Cardiac fibroblast (primary cell): ENCODE data around the gene TTYH3.
A peak's percentile ranks its signal among the peaks of the same experiment; 100 is the strongest.

Experiments
- DNase-seq, 2 donors: peaks; one replicate each; pipeline versions ENCODE4 v3.0.0 to v3.0.0-alpha.2; 2010; ENCODE audit warnings: low read depth in 2 of 2
- H3K4me3 ChIP-seq, 2 donors: replicated peaks in 1 of 2; 1 replicate in 1 of 2; 2 replicates in 1 of 2; pipeline ENCODE4 v1.5.1; 2011; ENCODE audit warnings: low read depth in 2 of 2, low read length in 2 of 2, mild to moderate bottlenecking in 2 of 2, moderate library complexity in 1 of 2
- TF ChIP-seq, protein P1 (sequence below): IDR thresholded peaks from one replicate; pipeline ENCODE4 v1.5.1; 2011; ENCODE audit warnings: low read depth, mild to moderate bottlenecking, low read length, inconsistent platforms

The TTYH3 gene

DNA sequence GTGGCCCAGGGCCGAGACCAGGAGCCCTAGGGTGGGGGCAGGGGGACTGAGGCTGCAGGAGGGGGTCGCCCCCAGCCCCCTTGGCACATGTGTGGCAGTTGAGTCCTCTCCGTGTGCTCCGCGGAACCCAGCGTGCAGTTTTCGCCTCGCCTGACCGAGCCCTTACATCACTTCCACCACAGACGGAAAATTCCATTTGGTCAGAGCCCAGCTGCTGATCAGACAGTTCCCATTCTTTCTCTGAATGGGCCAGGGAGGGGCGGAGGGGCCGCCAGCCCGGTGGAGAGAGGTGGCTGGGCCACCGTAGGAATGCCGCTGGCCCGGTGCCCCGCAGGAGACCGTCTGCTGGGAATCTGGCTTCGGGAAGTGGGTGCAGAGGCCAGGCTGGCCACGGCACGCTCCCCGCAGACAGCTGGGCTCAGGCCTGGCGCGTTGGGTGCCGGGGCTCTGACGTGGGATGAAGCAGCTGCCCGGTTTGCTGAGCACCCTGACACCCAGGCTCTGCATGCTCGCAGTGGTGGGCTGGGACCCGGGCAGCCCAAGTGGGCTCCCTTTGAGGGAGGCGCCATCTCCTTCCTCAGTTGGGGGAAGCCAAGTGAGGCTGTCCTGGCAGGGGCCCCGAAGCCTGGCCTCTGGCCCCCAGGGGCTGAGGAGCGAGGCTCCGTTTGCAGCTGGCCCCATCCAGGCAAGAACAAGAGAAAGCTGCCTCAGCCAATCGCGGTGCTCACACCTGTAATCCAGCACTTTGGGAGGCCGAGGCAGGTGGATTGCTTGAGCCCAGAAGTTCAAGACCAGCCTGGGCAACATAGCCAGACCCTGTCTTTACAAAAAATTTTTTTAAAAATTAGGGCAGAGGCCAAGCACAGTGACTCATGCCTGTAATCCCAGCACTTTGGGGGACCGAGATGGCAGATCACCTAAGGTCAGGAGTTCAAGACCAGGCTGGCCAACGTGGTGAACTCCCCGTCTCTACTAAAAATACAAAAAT, 9.9 kb downstream of the TTYH3 start:
- peak overlapping the region; percentile 3 to 14 for H3K4me3 ChIP-seq
- TF ChIP-seq, protein P1, sequence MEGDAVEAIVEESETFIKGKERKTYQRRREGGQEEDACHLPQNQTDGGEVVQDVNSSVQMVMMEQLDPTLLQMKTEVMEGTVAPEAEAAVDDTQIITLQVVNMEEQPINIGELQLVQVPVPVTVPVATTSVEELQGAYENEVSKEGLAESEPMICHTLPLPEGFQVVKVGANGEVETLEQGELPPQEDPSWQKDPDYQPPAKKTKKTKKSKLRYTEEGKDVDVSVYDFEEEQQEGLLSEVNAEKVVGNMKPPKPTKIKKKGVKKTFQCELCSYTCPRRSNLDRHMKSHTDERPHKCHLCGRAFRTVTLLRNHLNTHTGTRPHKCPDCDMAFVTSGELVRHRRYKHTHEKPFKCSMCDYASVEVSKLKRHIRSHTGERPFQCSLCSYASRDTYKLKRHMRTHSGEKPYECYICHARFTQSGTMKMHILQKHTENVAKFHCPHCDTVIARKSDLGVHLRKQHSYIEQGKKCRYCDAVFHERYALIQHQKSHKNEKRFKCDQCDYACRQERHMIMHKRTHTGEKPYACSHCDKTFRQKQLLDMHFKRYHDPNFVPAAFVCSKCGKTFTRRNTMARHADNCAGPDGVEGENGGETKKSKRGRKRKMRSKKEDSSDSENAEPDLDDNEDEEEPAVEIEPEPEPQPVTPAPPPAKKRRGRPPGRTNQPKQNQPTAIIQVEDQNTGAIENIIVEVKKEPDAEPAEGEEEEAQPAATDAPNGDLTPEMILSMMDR: no peak
- DNase-seq: peak; percentile 96 to 98

GRCh38 chr7:2643386-2644219, 11.8 kb downstream of the TTYH3 start:
- TF ChIP-seq, protein P1: peak; percentile 10
- no peak for DNase-seq
- H3K4me3 ChIP-seq: no peak overlapping the region

DNA sequence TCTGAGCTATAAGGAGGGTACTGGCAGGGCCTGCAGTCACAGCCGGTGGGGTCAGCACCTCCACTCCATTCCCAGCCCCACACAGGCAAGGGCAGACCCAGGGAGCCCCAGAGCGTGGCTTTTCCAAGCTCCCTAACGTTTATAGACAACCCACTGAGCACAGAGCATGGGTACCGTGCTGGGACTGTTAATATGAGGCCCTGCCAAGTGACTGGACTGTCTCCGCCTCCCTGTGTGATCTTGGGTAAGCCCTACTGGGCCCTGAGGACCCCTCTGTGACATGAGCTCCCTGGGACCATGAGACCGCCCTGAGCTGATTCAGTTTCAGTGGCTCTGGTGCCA, 12.4 kb downstream of the TTYH3 start:
- no peak for DNase-seq
- TF ChIP-seq, protein P1: no peak
- no peak overlapping the region for H3K4me3 ChIP-seq

DNA sequence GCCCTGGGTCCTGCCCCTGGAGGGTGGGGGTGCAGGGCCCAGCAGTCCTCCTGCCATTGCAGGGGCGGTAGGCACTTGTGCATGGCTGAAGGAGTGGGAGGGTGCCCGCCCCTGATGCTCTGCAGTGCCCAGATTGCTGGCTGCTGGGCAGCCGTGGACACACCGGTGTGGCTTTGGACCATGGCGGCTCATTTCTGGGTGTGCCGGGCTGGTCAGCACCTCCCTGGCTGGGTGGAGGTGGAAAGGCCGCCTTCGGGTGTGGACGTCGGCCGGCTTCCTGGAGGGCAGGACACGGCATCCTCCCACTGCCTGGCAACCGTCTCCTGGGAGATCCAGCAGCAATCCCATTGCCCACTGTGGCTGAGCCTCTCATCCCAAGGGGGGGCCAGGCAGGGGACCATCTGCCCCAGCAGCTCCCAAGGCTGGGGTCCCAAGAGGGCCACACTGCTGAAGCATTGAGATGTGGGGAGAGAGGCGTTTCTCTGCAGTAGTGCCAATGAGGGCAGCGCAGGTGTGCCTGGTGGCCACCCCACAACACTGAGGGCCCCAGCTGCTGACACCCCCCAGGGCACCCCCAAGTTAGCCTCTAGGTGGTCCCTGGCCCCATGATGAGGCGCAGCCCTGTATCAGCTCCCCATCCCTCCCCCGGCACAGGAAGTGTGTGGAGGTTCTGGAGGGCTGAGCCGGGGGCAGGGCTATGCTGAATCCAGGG, 12.9 kb downstream of the TTYH3 start:
- no peak overlapping the region for H3K4me3 ChIP-seq
- DNase-seq: no peak
- TF ChIP-seq, protein P1: no peak

DNA sequence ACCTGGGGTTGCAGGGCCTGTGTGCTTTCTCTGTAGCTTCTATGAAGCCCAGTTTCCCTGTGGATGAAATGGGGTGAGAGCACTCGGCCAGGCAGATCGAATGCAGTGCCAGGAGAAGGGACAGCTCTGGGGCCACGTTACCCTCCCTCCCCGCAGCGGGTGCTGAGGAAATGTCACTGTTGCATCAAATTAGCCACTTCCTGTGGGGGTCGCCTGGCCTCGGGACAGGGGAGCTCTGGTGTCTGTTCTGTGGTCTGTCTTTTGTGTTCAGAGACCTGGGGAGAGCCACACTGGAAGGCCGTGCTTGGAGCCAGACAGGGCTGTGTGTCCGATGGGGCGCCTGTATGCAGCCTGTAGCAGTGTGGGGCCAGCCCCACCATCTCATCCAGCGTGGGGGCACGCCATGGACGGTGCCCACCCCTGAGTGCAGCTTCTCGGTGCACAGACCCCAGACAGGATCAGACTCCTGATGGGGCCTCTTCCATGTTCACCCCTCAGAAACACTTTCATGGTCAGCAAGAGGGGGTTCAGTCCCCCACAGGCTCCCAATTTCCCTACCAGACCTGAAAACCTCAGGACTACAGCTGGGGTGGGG, 13.6 kb downstream of the TTYH3 start:
- no peak overlapping the region for H3K4me3 ChIP-seq
- TF ChIP-seq, protein P1: no peak
- DNase-seq: no peak

DNA sequence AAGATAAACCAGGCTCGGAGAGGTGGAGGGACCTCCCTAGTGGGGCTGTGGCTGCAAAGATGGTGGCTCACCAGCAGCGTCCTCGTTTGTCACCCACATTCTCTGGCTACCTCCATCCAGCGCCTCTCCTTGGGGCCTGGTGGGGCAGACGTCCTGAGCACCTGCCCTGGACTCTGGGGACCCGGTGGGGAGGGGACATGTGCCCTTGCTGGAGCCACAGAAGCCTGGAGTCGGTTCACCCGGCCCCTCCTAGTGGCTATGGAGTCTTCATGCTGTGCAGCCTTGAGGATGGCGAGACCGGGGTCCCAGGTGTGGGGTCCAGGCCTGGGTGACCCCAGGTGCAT, 14.5 kb downstream of the TTYH3 start:
- no peak for DNase-seq
- TF ChIP-seq, protein P1: no peak
- no peak overlapping the region for H3K4me3 ChIP-seq
